KOPT-K1 (cell line): Measurements from ENCODE around the gene JUND.

Source experiments
- H3K27ac ChIP-seq: fragments of 200-600 bp; sonication (generic); 2 replicates; pipeline ENCODE4 v1.5.1; 2016; ENCODE audit warnings: antibody characterized with exemption, mild to moderate bottlenecking, low read depth, low read length; ENCODE audit not compliant: poor library complexity, severe bottlenecking
- H3K36me3 ChIP-seq: fragments of 200-600 bp; sonication (generic); 2 replicates; pipeline ENCODE4 v1.5.1; 2017; ENCODE audit warnings: antibody characterized with exemption, mild to moderate bottlenecking, low read length, moderate library complexity; ENCODE audit not compliant: insufficient read depth
- H3K9me3 ChIP-seq: fragments of 200-600 bp; sonication (generic); 2 replicates; pipeline ENCODE4 v1.5.1; 2017; ENCODE audit warnings: antibody characterized with exemption, low read length, mild to moderate bottlenecking; ENCODE audit not compliant: insufficient read depth, poor library complexity, severe bottlenecking

JUND gene

DNA sequence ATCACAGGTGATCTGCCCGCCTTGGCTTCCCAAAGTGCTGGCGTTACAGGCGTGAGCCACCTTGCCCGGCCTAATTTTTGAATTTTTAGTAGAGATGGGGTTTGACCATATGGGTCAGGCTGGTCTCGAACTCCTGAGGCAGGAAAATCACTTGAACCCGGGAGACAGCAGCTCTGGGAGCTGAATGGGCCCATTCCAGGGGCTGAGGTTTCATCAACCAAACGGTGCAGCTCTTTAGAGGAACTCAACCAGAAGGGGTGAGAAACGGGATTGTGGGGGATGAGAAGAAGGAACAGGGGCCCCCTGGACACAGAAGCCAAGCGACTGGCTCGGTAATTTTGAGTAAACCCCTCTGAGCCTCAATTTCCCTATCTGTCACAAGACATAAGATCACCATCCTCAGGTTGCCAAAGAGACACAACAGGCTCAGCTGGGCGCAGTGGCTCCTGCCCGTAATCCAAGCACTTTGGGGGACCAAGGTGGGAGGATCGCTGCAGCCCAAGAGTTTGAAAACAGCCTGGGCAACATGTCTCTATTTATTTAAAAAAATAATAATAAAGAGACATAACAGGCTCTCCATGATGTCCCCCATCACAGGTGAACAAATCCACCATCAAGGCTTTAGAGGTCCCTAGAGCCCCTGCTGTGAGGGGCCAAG is 7.7 kb downstream of the JUND start:
- no peak overlapping the region for H3K27ac ChIP-seq
- peaks cover 44% of the 10 kb centered on the region for H3K36me3 ChIP-seq
- no peaks in the 10 kb centered on the region for H3K9me3 ChIP-seq

DNA sequence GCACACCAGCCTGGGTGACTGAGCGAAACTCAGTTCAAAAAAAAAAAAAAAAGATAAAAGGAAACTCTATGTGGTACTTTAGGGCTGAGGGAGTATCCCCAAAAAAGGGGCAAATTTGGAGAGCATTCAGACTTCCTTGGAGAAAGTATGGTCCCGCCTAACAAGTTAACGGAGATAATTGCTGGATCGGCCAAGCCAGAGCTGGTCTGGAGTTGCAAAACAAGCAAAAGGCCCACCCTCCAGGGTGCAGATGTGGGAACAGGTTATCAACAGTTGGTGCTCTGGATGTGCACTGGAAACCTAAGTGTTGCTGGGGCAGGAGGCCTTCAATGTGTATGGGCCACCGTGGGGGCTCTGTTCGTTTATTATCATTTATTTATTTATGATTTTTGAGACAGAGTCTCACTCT is 10.0 kb downstream of the JUND start:
- no peaks in the 10 kb centered on the region for H3K9me3 ChIP-seq
- peaks cover 23% of the 10 kb centered on the region for H3K36me3 ChIP-seq
- no peak overlapping the region for H3K27ac ChIP-seq

DNA sequence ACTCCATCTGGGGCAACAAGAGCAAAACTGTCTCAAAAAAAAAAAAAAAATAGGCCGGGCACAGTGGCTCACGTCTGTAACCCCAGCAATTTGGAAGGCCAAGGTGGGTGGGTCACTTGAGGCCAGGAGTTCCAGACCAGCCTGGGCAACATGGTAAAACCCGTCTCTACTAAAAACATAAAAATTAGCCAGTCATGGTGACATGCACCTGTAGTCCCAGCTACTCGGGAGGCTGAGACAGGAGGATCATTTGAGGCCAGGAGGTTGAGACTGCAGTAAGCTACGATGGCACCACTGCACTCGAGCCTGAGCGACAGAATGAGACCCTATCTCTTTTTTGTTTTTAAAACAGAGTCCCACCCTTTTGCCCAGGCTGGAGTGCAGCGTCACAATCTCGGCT is 11.1 kb downstream of the JUND start:
- Histone ChIP-seq H3K27ac (no peak overlapping the region), H3K36me3 (peaks cover 15% of the 10 kb centered on the region; the same call in 1 of the 2 replicates), H3K9me3 (no peaks in the 10 kb centered on the region)

DNA sequence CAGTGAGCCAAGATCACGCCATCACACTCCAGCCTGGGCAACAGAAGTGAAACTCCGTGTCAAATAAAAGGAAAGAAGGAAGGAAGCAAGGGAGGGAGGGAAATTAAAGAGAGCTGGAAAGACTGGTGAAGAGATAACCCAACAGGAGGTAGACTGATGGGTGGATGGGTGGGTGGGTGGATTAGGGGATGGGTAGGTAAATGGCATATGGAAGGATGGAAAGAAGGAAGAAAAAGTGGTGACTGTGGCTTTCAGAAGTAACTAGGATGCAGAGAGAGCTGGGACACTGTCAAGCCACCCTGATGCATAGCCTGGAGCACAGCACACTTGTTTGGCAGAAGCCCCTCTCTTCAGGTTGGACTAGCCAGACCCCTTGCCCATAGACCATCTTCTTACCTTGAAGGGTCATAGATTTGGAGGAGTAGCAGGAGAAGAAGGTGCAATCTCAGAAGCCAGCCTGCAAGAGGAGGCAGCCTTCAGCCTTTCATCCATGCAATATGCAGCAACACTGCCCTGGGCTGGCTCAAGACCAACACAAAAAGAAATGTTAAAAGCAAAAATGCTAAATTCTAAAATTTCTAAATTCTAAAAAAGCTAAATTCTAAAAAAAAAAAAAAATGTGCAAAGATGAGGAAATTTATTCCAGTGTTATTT is 12.2 kb downstream of the JUND start:
- no peaks in the 10 kb centered on the region for H3K9me3 ChIP-seq
- H3K36me3 ChIP-seq: peaks cover 3% of the 10 kb centered on the region; the same call in 1 of the 2 replicates
- H3K27ac ChIP-seq: no peak overlapping the region

DNA sequence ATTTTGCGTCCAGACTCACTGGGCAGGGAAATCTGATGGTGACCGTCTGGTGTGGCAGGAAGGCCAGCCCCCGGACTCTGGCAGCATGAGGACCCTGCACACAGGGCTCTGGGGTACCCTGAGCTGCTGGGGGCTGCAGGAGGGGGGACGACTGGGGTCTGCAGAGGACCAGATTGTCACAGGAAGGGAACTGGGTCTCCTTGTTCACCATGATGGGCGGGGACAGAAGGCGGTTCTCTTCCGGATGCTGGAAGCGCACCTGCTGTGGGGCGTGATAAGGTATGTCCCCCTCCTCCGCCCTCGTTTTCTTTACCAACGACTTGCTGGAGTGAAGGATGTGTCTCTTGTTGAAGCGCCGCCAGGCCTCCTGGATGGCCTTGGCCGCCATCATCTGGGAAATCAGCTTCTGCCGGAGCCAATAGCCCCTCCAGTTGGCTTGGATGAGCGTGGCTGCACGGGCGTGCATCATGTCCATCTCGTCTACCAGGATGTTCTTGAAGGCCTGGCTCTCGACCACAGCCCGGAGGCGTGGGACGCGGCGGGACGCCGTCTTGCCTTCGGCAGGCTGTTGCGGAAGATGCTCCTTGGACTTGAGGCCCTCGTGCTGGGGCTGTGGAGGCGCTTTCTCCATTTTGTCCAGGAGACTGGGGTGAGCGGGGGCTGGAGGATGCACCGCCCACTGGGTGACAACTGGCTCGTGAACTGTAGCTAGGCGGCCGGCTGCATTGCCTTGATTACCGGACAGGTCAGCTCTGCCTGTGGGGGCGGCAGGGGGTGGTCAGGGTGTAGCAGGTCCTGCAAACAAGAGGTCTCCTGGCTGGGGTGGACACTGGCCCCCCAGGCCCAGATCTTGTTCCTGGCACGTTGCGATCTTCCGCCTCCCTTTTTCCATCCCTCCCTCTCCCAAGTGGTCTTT is 14.4 kb downstream of the JUND start:
- peaks cover 3% of the 10 kb centered on the region; the same call in 1 of the 2 replicates for H3K36me3 ChIP-seq
- no peaks in the 10 kb centered on the region for H3K9me3 ChIP-seq
- peak overlapping the region; percentile 73 for H3K27ac ChIP-seq

DNA sequence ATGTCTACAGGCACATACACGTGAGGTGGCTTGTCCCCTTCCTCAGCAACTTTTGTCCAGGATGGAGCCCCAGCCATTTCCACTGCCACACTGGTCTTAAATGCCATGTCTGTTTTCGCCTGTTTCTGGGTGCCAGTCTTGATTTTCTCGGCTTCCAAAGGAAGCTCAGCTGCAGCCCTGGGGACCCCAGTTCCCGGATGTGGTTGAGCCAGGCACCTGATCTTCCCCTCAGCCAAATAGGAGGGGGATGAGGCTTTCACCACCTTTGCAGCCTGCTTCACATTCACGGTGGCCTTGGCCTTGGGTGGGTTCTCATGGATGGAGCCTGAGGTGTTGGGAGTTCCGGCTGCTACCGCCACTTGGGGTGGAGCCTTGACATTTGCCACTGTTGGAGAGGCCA is 15.8 kb downstream of the JUND start:
- Histone ChIP-seq H3K36me3 (peaks cover 3% of the 10 kb centered on the region; the same call in 1 of the 2 replicates), H3K9me3 (no peaks in the 10 kb centered on the region), H3K27ac (peak overlapping the region; percentile 73)

DNA sequence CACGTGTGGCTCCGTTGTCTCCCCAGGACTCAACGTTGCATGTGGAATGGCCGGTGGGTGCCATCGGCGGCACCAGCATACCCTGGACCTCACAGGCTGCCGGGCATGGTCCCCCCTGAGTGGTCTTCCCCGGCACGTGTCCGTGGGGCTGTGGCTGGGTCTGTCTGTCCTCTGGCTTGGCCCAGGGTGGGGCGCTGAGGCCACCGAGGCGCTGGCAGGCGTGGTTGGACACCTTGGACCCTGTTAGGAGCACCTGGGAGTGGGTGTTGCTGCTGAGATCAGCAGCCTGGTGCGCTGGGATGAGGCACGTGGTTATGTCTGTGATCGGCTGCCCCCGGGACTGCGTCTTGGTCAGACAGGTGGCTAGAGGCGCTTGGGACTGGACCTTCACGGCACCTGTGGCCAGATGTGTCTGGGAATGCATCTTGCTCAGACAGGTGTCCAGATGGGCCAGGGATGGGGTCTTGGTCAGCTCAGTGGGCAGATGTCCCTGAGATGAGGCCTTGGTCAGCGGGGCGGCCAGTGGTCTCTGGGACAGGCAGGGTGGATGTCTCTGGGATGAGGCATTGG is 16.4 kb downstream of the JUND start:
- Histone ChIP-seq H3K27ac (peak overlapping the region; percentile 73), H3K36me3 (peaks cover 3% of the 10 kb centered on the region; the same call in 1 of the 2 replicates), H3K9me3 (no peaks in the 10 kb centered on the region)

DNA sequence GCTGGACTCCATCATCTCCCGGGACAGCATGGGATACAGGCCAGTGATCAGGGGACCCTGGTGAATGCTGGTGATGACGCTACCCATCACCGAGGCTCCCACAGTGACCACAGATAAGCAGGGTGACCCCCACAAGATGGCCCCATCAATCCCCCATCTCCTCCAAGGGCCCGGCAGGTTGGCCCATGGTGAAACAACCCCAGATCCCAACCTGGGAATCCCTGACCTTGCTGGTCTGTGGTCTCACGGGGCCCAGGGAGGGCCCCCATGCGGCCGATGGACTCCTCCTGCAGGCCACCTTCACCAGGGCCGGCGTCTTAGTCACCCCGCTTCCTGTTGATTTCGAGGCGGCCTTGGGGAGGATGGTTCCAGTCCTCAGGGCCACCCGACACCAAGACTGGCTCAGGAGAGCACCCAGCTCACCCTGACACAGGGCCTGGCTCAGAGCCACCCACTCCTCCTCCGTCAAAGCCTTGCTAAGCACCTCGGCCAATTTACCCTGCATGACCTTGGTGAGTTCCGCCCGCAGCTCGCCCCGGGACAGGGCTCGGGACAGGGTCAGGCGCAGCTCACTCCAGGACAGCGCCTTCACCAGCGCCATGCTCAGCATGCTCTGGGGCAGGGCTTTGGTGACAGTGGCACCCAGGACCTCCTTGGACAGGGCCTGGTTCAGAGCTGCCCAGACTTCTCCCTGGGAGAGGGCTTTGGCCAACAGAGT is 17.1 kb downstream of the JUND start:
- Histone ChIP-seq H3K9me3 (no peaks in the 10 kb centered on the region), H3K36me3 (peaks cover 3% of the 10 kb centered on the region; the same call in 1 of the 2 replicates), H3K27ac (no peak overlapping the region)

DNA sequence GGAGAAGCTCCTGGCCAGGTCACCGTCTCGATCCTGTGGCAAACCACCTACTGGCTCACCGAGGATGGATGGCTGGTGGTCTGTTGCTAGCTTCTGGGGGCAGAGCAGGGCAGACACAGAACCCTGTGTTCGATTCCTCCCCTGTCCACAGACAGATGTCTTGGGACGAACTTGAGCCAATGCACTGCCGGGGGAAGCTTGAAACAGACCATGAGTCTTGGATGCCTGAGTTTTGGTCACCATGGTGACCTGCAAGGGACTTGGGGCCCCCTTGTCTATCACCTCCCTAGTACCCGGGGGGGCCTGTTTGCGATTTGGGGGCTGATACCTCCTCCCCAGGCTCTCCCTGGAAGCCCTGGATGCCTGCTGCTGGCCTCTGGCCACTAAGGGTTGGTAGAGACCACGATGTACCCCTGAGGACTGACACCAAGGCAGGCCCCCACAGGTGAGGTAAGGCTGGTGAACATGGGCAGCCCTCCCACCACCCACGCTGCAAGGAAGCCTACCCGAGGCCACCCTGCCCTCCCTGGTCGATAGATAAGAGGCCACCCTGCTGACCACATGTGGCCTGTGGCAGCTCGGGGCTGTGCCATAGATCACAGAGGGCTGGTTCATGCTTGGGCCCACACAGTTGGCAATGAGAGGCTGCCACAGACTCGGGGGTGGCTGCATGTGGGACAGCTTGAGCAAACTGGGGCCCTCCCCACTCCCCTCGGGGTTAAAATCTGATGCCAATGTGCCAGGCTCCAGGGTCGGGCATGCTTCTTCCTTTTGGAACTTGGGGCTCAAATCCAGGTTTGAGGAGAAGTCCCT is 17.9 kb downstream of the JUND start:
- H3K36me3 ChIP-seq: peaks cover 3% of the 10 kb centered on the region; the same call in 1 of the 2 replicates
- no peak overlapping the region for H3K27ac ChIP-seq
- no peaks in the 10 kb centered on the region for H3K9me3 ChIP-seq

DNA sequence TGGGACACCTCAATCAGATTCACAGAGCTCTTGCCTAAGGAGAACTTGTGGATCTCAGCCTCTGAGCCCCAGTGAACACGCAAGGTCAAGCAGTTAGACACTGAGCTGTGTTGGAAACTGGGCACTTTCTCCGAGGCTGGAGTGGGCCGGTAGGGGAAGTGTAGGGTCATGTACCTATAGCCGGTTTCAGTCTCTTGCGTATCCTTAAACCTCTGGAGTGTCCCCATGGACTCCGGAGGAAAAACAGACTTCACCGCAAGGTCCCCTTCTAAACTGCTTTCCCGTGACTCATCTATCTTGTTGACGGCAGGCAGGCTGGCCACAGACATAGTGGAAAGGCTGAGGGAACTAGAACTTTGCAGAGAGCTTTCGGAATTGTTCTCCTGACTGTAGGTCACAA is 18.5 kb downstream of the JUND start:
- no peak overlapping the region for H3K27ac ChIP-seq
- H3K9me3 ChIP-seq: no peaks in the 10 kb centered on the region
- peaks cover 3% of the 10 kb centered on the region; the same call in 1 of the 2 replicates for H3K36me3 ChIP-seq

DNA sequence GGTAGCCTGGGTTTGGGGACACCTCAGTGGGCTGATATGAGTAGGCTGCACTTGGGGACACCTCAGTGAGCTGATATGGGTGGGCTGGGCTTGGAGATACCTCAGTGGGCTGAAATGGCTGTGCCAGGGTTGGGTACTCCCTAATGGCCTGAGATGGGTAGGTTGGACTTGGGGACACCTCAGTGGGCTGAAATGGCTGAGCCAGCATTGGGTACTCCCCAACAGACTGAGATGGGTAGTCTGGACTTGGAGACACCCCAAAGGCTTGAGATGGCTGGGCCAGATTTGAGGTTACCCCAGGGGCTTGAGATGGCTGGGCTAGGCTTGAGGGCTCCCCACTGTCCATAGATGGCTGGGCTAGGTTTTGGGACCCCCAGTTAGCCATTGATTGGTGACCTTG is 19.3 kb downstream of the JUND start:
- Histone ChIP-seq H3K9me3 (no peaks in the 10 kb centered on the region), H3K36me3 (peaks cover 3% of the 10 kb centered on the region; the same call in 1 of the 2 replicates), H3K27ac (no peak overlapping the region)

DNA sequence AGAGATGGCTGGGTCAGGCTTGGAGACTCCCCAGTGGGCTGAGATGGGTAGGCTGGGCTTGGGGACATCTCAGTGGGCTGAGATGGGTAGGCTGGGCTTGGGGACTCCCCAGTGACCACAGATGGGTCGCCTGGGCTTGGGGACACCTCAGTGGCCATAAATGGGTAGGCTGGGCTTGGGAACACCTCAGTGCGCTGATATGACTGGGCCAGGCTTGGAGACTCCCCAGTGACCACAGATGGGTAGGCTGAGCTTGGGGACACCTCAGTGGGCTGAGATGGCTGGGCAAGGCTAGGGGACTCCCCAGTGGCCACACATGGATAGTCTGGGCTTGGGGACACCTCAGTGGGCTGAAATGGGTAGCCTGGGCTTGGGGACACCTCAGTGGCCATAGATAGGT is 19.9 kb downstream of the JUND start:
- Histone ChIP-seq H3K36me3 (peaks cover 3% of the 10 kb centered on the region; the same call in 1 of the 2 replicates), H3K27ac (no peak overlapping the region), H3K9me3 (no peaks in the 10 kb centered on the region)

DNA sequence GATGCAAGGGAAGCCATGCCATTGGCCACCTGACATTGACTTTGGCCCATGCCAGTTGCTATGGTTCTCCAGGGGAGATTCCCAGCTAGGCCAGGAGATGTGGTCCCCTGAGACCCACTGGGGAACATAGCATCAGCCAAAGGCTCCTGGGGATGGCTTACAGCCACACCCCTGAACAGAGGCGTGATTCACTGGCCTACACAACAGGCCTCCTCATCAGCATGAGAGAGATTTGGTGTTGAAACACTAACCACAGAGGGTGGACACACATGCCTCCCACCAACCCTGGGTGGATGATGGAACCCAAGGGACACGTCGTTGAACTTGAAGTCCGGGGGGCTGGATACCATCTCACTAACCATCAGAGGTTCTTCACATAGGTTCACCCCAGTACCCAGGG is 21.5 kb downstream of the JUND start:
- Histone ChIP-seq H3K9me3 (no peaks in the 10 kb centered on the region), H3K27ac (no peak overlapping the region)

More for the DNA sequence above, 21.5 kb downstream of the JUND start:
- H3K36me3 ChIP-seq: no peaks in the 10 kb centered on the region; the same call in 1 of the 2 replicates
